CD14-positive monocyte (primary cell): ENCODE data around the gene PTPRR. TPM values are rescaled to one million over a fixed set of nuclear protein-coding genes. Genes with fewer than 3 reads are reported as not detected.

ENCODE experiments used
- DNase-seq, 3 donors: peaks; one replicate each; pipeline ENCODE4 v3.0.0-alpha.2; 2011 to 2022
- H2AFZ ChIP-seq: 2 replicates; pipeline ENCODE4 v1.6.0; 2012; ENCODE audit warnings: mild to moderate bottlenecking, low read depth, low read length, inconsistent platforms; ENCODE audit not compliant: insufficient read depth, poor library complexity, severe bottlenecking
- H3K27ac ChIP-seq, 2 donors: 1 replicate in 1 of 2; 2 replicates in 1 of 2; pipeline ENCODE4 v1.5.1; 2012 to 2013; ENCODE audit warnings: low read length in 2 of 2, control low read depth in 1 of 2, inconsistent platforms in 1 of 2, low read depth in 1 of 2, mild to moderate bottlenecking in 1 of 2
- H3K27me3 ChIP-seq, 2 donors: one replicate each; pipeline versions ENCODE4 v1.6.0 to v1.6.1; 2011 to 2013; ENCODE audit warnings: low read length in 2 of 2; ENCODE audit not compliant: control insufficient read depth in 2 of 2, insufficient read depth in 2 of 2
- H3K36me3 ChIP-seq, 2 donors: replicated peaks in 1 of 2; 1 replicate in 1 of 2; 2 replicates in 1 of 2; pipeline versions ENCODE4 v1.5.1 to v1.6.1; 2012 to 2013; ENCODE audit warnings: low read length in 2 of 2, control low read depth in 1 of 2, inconsistent platforms in 1 of 2, mild to moderate bottlenecking in 1 of 2; ENCODE audit not compliant: insufficient read depth in 2 of 2, control insufficient read depth in 1 of 2
- H3K4me1 ChIP-seq, 2 donors: 1 replicate in 1 of 2; 2 replicates in 1 of 2; pipeline versions ENCODE4 v1.5.1 to v1.6.1; 2012 to 2013; ENCODE audit warnings: low read length in 2 of 2, control low read depth in 1 of 2, inconsistent platforms in 1 of 2, mild to moderate bottlenecking in 1 of 2, moderate library complexity in 1 of 2; ENCODE audit not compliant: insufficient read depth in 2 of 2, control insufficient read depth in 1 of 2
- H3K4me2 ChIP-seq: replicated peaks from 2 replicates; pipeline ENCODE3; 2012; ENCODE audit warnings: low read length, moderate library complexity, mild to moderate bottlenecking; ENCODE audit not compliant: poor library complexity, severe bottlenecking; ENCODE audit errors: extremely low read depth
- H3K4me3 ChIP-seq, 3 experiments: fragments of 200-600 bp in 1 of 3; sonication (generic) in 1 of 3; replicated peaks in 1 of 3; 1 replicate in 2 of 3; 2 replicates in 1 of 3; pipeline ENCODE4 v1.5.1; 2011 to 2013; ENCODE audit warnings: low read length in 3 of 3, mild to moderate bottlenecking in 3 of 3, control low read depth in 2 of 3, low read depth in 2 of 3, inconsistent platforms in 1 of 3, moderate library complexity in 1 of 3
- H3K79me2 ChIP-seq: 2 replicates; pipeline ENCODE4 v1.6.0; 2012; ENCODE audit warnings: mild to moderate bottlenecking, control low read depth, inconsistent platforms, low read length, moderate library complexity; ENCODE audit not compliant: insufficient read depth
- H3K9ac ChIP-seq: 2 replicates; pipeline ENCODE4 v1.6.0; 2017; ENCODE audit warnings: low read length, mild to moderate bottlenecking; ENCODE audit not compliant: insufficient read depth, poor library complexity, severe bottlenecking
- H3K9me3 ChIP-seq, 2 donors: replicated peaks in 1 of 2; 1 replicate in 1 of 2; 2 replicates in 1 of 2; pipeline versions ENCODE4 v1.5.1 to v1.6.1; 2012 to 2013; ENCODE audit warnings: low read length in 2 of 2, control low read depth in 1 of 2; ENCODE audit not compliant: control insufficient read depth in 1 of 2, insufficient read depth in 1 of 2
- H4K20me1 ChIP-seq: 2 replicates; pipeline ENCODE4 v1.6.0; 2012; ENCODE audit warnings: mild to moderate bottlenecking, low read length, control low read depth, moderate library complexity; ENCODE audit not compliant: insufficient read depth
- H3K27ac Mint-ChIP-seq, 7 donors: one replicate each; pipeline ENCODE4 v1.8.0; 2020; ENCODE audit warnings: mild to moderate bottlenecking in 7 of 7, mixed read lengths in 7 of 7, moderate library complexity in 6 of 7, inconsistent platforms in 2 of 7
- H3K27me3 Mint-ChIP-seq, 3 donors: one replicate each; pipeline ENCODE4 v1.8.0; 2021 to 2022; ENCODE audit warnings: low read depth in 3 of 3, mild to moderate bottlenecking in 3 of 3, mixed read lengths in 3 of 3, moderate library complexity in 3 of 3, inconsistent platforms in 1 of 3
- H3K36me3 Mint-ChIP-seq, 2 donors: one replicate each; pipeline ENCODE4 v1.8.0; 2020; ENCODE audit warnings: mixed read lengths in 2 of 2, inconsistent platforms in 1 of 2, mild to moderate bottlenecking in 1 of 2
- H3K4me1 Mint-ChIP-seq: one replicate; pipeline ENCODE4 v1.8.0; 2020; ENCODE audit warnings: mild to moderate bottlenecking, mixed read lengths
- H3K4me3 Mint-ChIP-seq, 2 donors: one replicate each; pipeline ENCODE4 v1.8.0; 2020; ENCODE audit warnings: mild to moderate bottlenecking in 2 of 2, mixed read lengths in 2 of 2, moderate library complexity in 1 of 2
- H3K9me3 Mint-ChIP-seq, 7 donors: one replicate each; pipeline ENCODE4 v1.8.0; 2020 to 2022; ENCODE audit warnings: mixed read lengths in 7 of 7, mild to moderate bottlenecking in 6 of 7, moderate library complexity in 6 of 7, inconsistent platforms in 2 of 7
- CTCF ChIP-seq: fragments of 200-600 bp; IDR thresholded peaks from one replicate; pipeline ENCODE4 v1.8.0; 2022; ENCODE audit warnings: antibody characterized with exemption, mild to moderate bottlenecking
- WGBS: methylation state at CpG from one replicate; pipeline ENCODE4 v1.1.5; 2013; ENCODE audit warnings: missing lambda C conversion rate; ENCODE audit not compliant: insufficient coverage; 5-methylcytosine and 5-hydroxymethylcytosine counted together
- intact Hi-C, 2 donors: fragments of 100-400 bp; cut with micrococcal nuclease; formaldehyde crosslinking; loops; one replicate each; pipeline versions ENCODE4 v1.15.0 to v1.15.1; 2023
- polyA plus RNA-seq, 3 donors: library from polyadenylated mRNA; depleted of rRNA in 1 of 3; unstranded in 2 of 3; stranded (reverse) in 1 of 3; fragments of 300-500 nt in 2 of 3; fragments of >200 nt in 1 of 3; fragmentation: Illumina TruSeq in 2 of 3; gene quantifications; 1 replicate in 2 of 3; 2 replicates in 1 of 3; pipeline ENCODE4 v1.2.3, GENCODE V29; 2012 to 2021

Gene PTPRR
- polyA plus RNA-seq, 3 donors = not detected

DNA sequence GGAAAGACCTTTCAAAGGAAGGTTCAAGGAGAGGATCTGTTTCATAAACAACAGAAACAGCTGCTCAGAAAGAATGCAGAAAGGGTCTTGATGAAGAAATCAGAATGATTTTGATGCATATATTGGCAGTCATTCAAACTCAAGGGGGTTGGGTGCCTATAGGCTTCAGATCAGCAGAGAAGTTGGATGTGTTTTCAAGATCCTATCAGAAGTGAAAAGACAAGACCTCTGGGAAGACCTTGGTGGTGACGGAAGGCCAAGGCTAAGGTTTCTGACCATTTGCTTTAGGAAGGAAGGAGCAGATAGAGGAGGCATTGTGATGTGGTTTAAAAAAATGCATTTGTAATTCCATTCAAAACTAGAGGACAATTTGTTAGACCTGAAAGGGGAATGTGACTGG is 268.1 kb downstream of the PTPRR start:
- peaks cover 0 to 2% (median 0%) of the 10 kb centered on the region in 3 donors for H3K27me3 Mint-ChIP-seq
- no peaks in the 10 kb centered on the region for H4K20me1 ChIP-seq
- peaks cover 0 to 4% (median 1%) of the 10 kb centered on the region in 7 donors for H3K9me3 Mint-ChIP-seq
- H3K36me3 ChIP-seq = no peaks in the 10 kb centered on the region
- no peaks in the 10 kb centered on the region for H3K4me1 Mint-ChIP-seq
- H3K4me3 Mint-ChIP-seq = no peak overlapping the region
- H3K27ac Mint-ChIP-seq = no peak overlapping the region
- H2AFZ ChIP-seq = no peak overlapping the region
- no peak for TF ChIP-seq CTCF
- intact Hi-C loops = no loop called here
- no peak overlapping the region for H3K9ac ChIP-seq
- DNase-seq = no peak
- H3K27me3 ChIP-seq = no peaks in the 10 kb centered on the region
- no peaks in the 10 kb centered on the region for H3K79me2 ChIP-seq
- 100% methylated on average over 1 of the region's 1 CpG for WGBS
- no peak overlapping the region for H3K4me3 ChIP-seq
- H3K4me1 ChIP-seq = no peaks in the 10 kb centered on the region
- no peak overlapping the region for H3K4me2 ChIP-seq
- no peak overlapping the region for H3K27ac ChIP-seq
- no peaks in the 10 kb centered on the region for H3K36me3 Mint-ChIP-seq
- H3K9me3 ChIP-seq = no peaks in the 10 kb centered on the region

GRCh38 chr12:70648831-70649230 is 271.7 kb downstream of the PTPRR start:
- H4K20me1 ChIP-seq = no peaks in the 10 kb centered on the region
- no peaks in the 10 kb centered on the region for H3K36me3 Mint-ChIP-seq
- peaks cover 3% of the 10 kb centered on the region for H3K4me1 Mint-ChIP-seq
- no peaks in the 10 kb centered on the region for H3K36me3 ChIP-seq
- H3K27me3 Mint-ChIP-seq = peaks cover 0 to 4% (median 0%) of the 10 kb centered on the region in 3 donors
- no peak overlapping the region for H3K27ac Mint-ChIP-seq
- H3K4me3 Mint-ChIP-seq = no peak overlapping the region
- DNase-seq = no peak
- intact Hi-C loops = no loop called here
- H3K27ac ChIP-seq = no peak overlapping the region
- H3K9me3 ChIP-seq = no peaks in the 10 kb centered on the region
- no peaks in the 10 kb centered on the region for H3K4me1 ChIP-seq
- no peak overlapping the region for H3K4me3 ChIP-seq
- WGBS = no CpG with 5 or more reads among the region's 2 CpGs
- TF ChIP-seq CTCF = no peak
- peaks cover 0 to 4% (median 1%) of the 10 kb centered on the region in 7 donors for H3K9me3 Mint-ChIP-seq
- H3K27me3 ChIP-seq = no peaks in the 10 kb centered on the region
- no peaks in the 10 kb centered on the region for H3K79me2 ChIP-seq
- no peak overlapping the region for H3K9ac ChIP-seq
- no peak overlapping the region for H2AFZ ChIP-seq
- no peak overlapping the region for H3K4me2 ChIP-seq
